ENCODE measurements around the gene UBTF. TPM values are rescaled to one million over a fixed set of nuclear protein-coding genes. Genes with fewer than 3 reads are reported as not detected.

The UBTF gene
- total RNA-seq, 1 donor, result 49.6 TPM

DNA sequence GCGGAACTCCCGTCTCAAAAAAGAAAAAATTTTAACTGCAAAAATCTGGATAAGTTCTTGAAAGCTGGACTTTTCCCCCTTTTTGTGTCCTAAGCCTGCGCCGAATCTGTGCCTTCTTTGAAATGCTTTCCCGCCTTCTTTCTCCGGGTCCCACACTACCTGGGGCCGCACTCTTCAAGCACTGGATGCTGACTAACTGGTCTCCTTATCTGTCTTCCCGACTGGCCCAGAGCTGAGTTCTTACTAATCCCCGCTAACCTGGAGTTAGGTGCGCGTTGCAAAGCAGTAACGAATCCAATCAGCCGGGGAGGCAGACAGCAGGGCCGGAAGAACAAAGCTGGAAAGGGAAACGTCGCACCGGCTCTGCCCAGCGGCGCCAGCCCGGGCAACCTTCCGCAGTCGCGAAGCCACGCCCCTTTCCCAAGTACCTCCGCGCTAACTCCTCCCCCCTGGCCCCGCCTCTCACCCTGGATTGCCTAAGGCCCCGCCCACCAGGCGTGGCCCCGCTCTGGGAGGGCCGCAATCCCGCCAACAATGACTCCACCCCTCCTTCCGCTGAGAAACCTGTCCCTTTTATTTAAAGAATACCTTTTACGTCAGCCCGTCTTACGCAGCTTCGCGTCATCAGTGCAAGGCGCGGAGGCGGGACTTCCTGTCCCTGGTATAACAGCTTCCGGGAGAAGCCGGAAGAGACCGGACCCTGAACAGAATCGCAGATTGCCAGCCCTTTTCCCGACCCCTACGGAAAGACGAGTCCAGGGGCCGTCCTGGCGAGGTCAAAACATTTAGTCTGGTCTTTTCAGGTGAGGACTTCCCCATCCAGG, 33.0 kb downstream of the UBTF start, which contains the start of gene TMUB2:
Gene TMUB2 (plus strand): TSS at position 666 of the 824 bp plus-strand sequence. CDS start 737 bp downstream, outside the sequence.
- H3K4me2 ChIP-seq (ENCODE audit: insufficient read depth, low read length), result peak within 1 kb of the TSS; percentile 94
- TF ChIP-seq CTCF (IDR thresholded peaks at IDR 0.05; ENCODE audit: extremely low read depth, low read depth, low read length), result no peak
- DNase-seq (ENCODE audit: insufficient read length, low spot score, missing footprints), result peak; percentile 100
- H2AFZ ChIP-seq (ENCODE audit: low read length), result peak within 1 kb of the TSS; percentile 97
- peaks cover 55% of the 10 kb centered on the region for H3K79me2 ChIP-seq (ENCODE audit: insufficient read depth, low read length)
- peaks cover 27% of the 10 kb centered on the region for H3K36me3 ChIP-seq (ENCODE audit: insufficient read depth, low read length)
- H3K27me3 ChIP-seq (ENCODE audit: insufficient read depth, low read length), result no peaks in the 10 kb centered on the region
- H3K9me3 ChIP-seq (ENCODE audit: low read depth, low read length), result no peaks in the 10 kb centered on the region
- H3K27ac ChIP-seq (ENCODE audit: low read depth, low read length), result peak within 1 kb of the TSS; percentile 99
- peaks cover 11% of the 10 kb centered on the region for H3K4me1 ChIP-seq (ENCODE audit: insufficient read depth, low read length)
- H3K4me3 ChIP-seq (ENCODE audit: insufficient read depth, low read length), result peak within 1 kb of the TSS; percentile 100
- peaks cover 14% of the 10 kb centered on the region for H4K20me1 ChIP-seq (ENCODE audit: insufficient read depth, low read length)

DNA sequence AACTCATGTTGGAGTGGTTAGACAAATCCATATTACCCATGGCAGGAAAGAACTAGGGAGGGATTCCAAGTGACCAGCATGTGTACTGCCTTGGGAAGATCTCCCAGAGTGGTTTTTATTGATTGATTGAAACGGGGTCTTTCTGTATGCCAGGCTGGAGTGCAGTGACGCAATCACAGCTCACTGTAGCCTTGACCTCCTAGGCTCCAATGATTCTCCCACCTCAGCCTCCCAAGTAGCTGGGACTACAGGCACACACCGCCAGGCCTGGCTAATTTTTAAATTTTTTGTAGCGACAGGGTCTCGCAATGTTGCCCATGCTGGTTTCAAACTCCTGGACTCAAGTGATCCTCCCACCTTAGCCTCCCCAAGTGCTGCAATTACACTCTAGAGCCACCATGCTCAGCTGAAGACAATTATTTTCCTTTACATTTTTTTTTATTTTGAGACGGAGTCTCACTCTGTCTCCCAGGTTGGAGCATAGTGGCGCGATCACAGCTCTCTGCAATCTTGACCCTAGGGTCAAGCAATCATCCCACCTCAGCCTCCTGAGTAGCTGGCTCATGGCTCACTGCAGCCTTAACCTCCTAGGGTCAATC, 35.2 kb downstream of the UBTF start:
- Histone ChIP-seq H3K9me3 (ENCODE audit: low read depth, low read length) (no peaks in the 10 kb centered on the region), H3K27ac (ENCODE audit: low read depth, low read length) (no peak overlapping the region), H3K79me2 (ENCODE audit: insufficient read depth, low read length) (peaks cover 55% of the 10 kb centered on the region), H4K20me1 (ENCODE audit: insufficient read depth, low read length) (peaks cover 14% of the 10 kb centered on the region), H3K4me2 (ENCODE audit: insufficient read depth, low read length) (no peak overlapping the region), H2AFZ (ENCODE audit: low read length) (no peak overlapping the region), H3K27me3 (ENCODE audit: insufficient read depth, low read length) (no peaks in the 10 kb centered on the region), H3K4me1 (ENCODE audit: insufficient read depth, low read length) (peaks cover 11% of the 10 kb centered on the region), H3K4me3 (ENCODE audit: insufficient read depth, low read length) (no peak overlapping the region), H3K36me3 (ENCODE audit: insufficient read depth, low read length) (peaks cover 13% of the 10 kb centered on the region)
- TF ChIP-seq CTCF (IDR thresholded peaks at IDR 0.05; ENCODE audit: extremely low read depth, low read depth, low read length), result no peak
- no peak for DNase-seq (ENCODE audit: insufficient read length, low spot score, missing footprints)

GRCh38 chr17:44183024-44183423, 36.5 kb downstream of the UBTF start:
- Histone ChIP-seq H3K79me2 (ENCODE audit: insufficient read depth, low read length) (peaks cover 42% of the 10 kb centered on the region), H3K36me3 (ENCODE audit: insufficient read depth, low read length) (peaks cover 18% of the 10 kb centered on the region), H3K27ac (ENCODE audit: low read depth, low read length) (no peak overlapping the region), H2AFZ (ENCODE audit: low read length) (no peak overlapping the region), H4K20me1 (ENCODE audit: insufficient read depth, low read length) (peaks cover 11% of the 10 kb centered on the region), H3K27me3 (ENCODE audit: insufficient read depth, low read length) (no peaks in the 10 kb centered on the region), H3K9me3 (ENCODE audit: low read depth, low read length) (no peaks in the 10 kb centered on the region), H3K4me3 (ENCODE audit: insufficient read depth, low read length) (no peak overlapping the region), H3K4me2 (ENCODE audit: insufficient read depth, low read length) (no peak overlapping the region), H3K4me1 (ENCODE audit: insufficient read depth, low read length) (peaks cover 7% of the 10 kb centered on the region)
- TF ChIP-seq CTCF (IDR thresholded peaks at IDR 0.05; ENCODE audit: extremely low read depth, low read depth, low read length), result no peak
- peak; percentile 25 for DNase-seq (ENCODE audit: insufficient read length, low spot score, missing footprints)

- Histone ChIP-seq H3K27me3 (ENCODE audit: insufficient read depth, low read length) (no peaks in the 10 kb centered on the region), H3K9me3 (ENCODE audit: low read depth, low read length) (no peaks in the 10 kb centered on the region), H3K4me1 (ENCODE audit: insufficient read depth, low read length) (no peaks in the 10 kb centered on the region), H4K20me1 (ENCODE audit: insufficient read depth, low read length) (no peaks in the 10 kb centered on the region), H3K79me2 (ENCODE audit: insufficient read depth, low read length) (peaks cover 6% of the 10 kb centered on the region), H3K27ac (ENCODE audit: low read depth, low read length) (no peak overlapping the region), H3K4me3 (ENCODE audit: insufficient read depth, low read length) (no peak overlapping the region), H2AFZ (ENCODE audit: low read length) (no peak overlapping the region), H3K4me2 (ENCODE audit: insufficient read depth, low read length) (no peak overlapping the region), H3K36me3 (ENCODE audit: insufficient read depth, low read length) (peaks cover 18% of the 10 kb centered on the region)
- no peak for TF ChIP-seq CTCF (IDR thresholded peaks at IDR 0.05; ENCODE audit: extremely low read depth, low read depth, low read length)
- peak; percentile 70 for DNase-seq (ENCODE audit: insufficient read length, low spot score, missing footprints)
Observed at GRCh38 chr17:44178133-44178532, 41.3 kb downstream of the UBTF start.
